ENCODE results near the gene OTUD4. TPM values are rescaled to one million over a fixed set of nuclear protein-coding genes. Genes with fewer than 3 reads are reported as not detected.

Gene OTUD4
- total and polyA plus RNA-seq, 4 donors = 5.6 to 48.7 (median 22.8) TPM

GRCh38 chr4:145130130-145130529 is 50.3 kb downstream of the OTUD4 start:
- H3K36me3 ChIP-seq (ENCODE audit: control insufficient read depth in 1 of 2, insufficient read depth in 2 of 2, low read length in 1 of 2) = peaks cover 2 to 3% of the 10 kb centered on the region in 2 donors
- H3K4me1 ChIP-seq (ENCODE audit: control insufficient read depth in 1 of 2, insufficient read depth in 2 of 2, low read length in 2 of 2) = no peaks in the 10 kb centered on the region
- DNase-seq = no peak
- ATAC-seq (ENCODE audit: low FRiP score) = no peak
- intact Hi-C loops (cut with DNase I) = no loop called here
- no peak overlapping the region for H3K4me3 ChIP-seq (ENCODE audit: low read length in 2 of 2)
- no peak overlapping the region for H3K27ac ChIP-seq (ENCODE audit: low read depth in 1 of 2, low read length in 2 of 2)
- H3K27me3 ChIP-seq (ENCODE audit: control insufficient read depth in 1 of 2, insufficient read depth in 2 of 2, low read length in 1 of 2) = no peaks in the 10 kb centered on the region
- no peaks in the 10 kb centered on the region for H3K9me3 ChIP-seq (ENCODE audit: control insufficient read depth, low read length)

DNA sequence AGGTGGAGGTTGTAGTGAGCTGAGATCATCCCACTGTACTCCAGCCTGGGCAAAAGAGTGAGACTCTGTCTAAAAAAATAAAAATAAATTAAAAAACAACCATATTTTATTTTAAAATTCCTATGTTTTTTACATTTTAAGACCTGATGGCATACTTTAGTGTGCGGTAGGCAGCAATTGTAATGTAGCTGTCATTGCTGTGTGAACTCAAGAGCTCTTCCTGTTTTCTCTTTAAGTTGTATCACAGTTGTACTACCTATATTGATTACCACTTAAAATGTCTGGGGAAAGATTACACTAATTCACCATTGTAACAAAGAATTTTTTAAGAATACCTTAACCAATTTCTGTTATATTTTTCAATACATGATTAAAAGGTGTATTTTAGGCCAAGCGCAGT is 55.0 kb downstream of the OTUD4 start:
- ATAC-seq (ENCODE audit: low FRiP score) (no peak), DNase-seq (no peak)
- Histone ChIP-seq H3K27me3 (ENCODE audit: control insufficient read depth in 1 of 2, insufficient read depth in 2 of 2, low read length in 1 of 2) (no peaks in the 10 kb centered on the region), H3K4me3 (ENCODE audit: low read length in 2 of 2) (no peak overlapping the region), H3K27ac (ENCODE audit: low read depth in 1 of 2, low read length in 2 of 2) (no peak overlapping the region), H3K4me1 (ENCODE audit: control insufficient read depth in 1 of 2, insufficient read depth in 2 of 2, low read length in 2 of 2) (no peaks in the 10 kb centered on the region), H3K9me3 (ENCODE audit: control insufficient read depth, low read length) (no peaks in the 10 kb centered on the region), H3K36me3 (ENCODE audit: control insufficient read depth in 1 of 2, insufficient read depth in 2 of 2, low read length in 1 of 2) (peaks cover 2 to 3% of the 10 kb centered on the region in 2 donors)
- intact Hi-C loops (cut with DNase I) = no loop called here
- WGBS, 2 donors = 97 to 100% methylated on average over 2 of the region's 2 CpGs

DNA sequence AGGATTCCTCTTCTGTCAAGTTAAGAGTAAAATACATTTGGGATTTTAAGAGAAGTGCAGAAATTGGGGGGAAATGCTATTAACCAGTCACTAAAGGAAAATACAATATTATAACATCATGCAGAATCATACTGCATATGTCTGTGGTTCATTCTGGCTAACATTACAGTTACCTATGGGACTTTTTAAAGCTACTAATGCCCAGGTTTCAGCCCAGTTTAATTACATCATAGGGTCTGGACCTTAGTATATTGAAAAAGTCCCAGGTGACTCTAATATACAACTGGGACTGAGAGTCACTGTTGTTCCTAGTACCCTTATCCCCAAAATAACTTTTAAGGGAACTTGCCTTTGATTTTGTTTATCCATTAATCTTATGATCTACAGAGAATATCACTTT is 72.3 kb downstream of the OTUD4 start:
- no peak for DNase-seq
- Histone ChIP-seq H3K4me3 (ENCODE audit: low read length in 2 of 2) (no peak overlapping the region), H3K36me3 (ENCODE audit: control insufficient read depth in 1 of 2, insufficient read depth in 2 of 2, low read length in 1 of 2) (peaks cover 0 to 1% of the 10 kb centered on the region in 2 donors), H3K4me1 (ENCODE audit: control insufficient read depth in 1 of 2, insufficient read depth in 2 of 2, low read length in 2 of 2) (no peaks in the 10 kb centered on the region), H3K9me3 (ENCODE audit: control insufficient read depth, low read length) (no peaks in the 10 kb centered on the region), H3K27ac (ENCODE audit: low read depth in 1 of 2, low read length in 2 of 2) (no peak overlapping the region), H3K27me3 (ENCODE audit: control insufficient read depth in 1 of 2, insufficient read depth in 2 of 2, low read length in 1 of 2) (no peaks in the 10 kb centered on the region)
- ATAC-seq (ENCODE audit: low FRiP score) = no peak
- intact Hi-C loops (cut with DNase I) = loop anchor here in 1 of 2 donors (10.0 kb wide), 1 partner anchor 47 kb away; no protein-coding TSS in a partner anchor

DNA sequence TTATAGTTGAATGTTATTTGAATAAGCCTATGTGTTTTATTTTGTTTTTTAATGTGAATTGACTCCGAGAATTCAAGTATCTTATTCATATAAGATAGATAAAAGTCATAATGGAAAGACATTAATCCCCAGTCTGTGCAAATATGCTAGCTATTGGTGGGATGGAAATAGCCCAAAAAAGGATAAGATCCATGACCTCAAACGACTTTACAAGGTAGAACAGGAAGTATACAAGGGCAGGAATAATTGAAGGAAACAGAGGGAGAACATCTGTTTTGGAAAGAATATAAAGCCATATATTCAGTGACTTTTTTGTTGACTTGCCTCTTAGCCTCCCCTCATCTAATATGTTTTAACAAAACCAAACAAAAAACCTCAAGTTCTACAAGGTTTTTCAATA is 73.3 kb downstream of the OTUD4 start:
- H3K4me3 ChIP-seq (ENCODE audit: low read length in 2 of 2) = no peak overlapping the region
- no peak overlapping the region for H3K27ac ChIP-seq (ENCODE audit: low read depth in 1 of 2, low read length in 2 of 2)
- no peak for ATAC-seq (ENCODE audit: low FRiP score)
- intact Hi-C loops (cut with DNase I) = loop anchor here in 1 of 2 donors (10.0 kb wide), 1 partner anchor 48 kb away; no protein-coding TSS in a partner anchor
- no peak for DNase-seq
- H3K4me1 ChIP-seq (ENCODE audit: control insufficient read depth in 1 of 2, insufficient read depth in 2 of 2, low read length in 2 of 2) = no peaks in the 10 kb centered on the region
- peaks cover 0 to 1% of the 10 kb centered on the region in 2 donors for H3K36me3 ChIP-seq (ENCODE audit: control insufficient read depth in 1 of 2, insufficient read depth in 2 of 2, low read length in 1 of 2)
- no peaks in the 10 kb centered on the region for H3K9me3 ChIP-seq (ENCODE audit: control insufficient read depth, low read length)
- 79% methylated on average over 2 of the region's 2 CpGs for WGBS, 2 donors
- H3K27me3 ChIP-seq (ENCODE audit: control insufficient read depth in 1 of 2, insufficient read depth in 2 of 2, low read length in 1 of 2) = no peaks in the 10 kb centered on the region

DNA sequence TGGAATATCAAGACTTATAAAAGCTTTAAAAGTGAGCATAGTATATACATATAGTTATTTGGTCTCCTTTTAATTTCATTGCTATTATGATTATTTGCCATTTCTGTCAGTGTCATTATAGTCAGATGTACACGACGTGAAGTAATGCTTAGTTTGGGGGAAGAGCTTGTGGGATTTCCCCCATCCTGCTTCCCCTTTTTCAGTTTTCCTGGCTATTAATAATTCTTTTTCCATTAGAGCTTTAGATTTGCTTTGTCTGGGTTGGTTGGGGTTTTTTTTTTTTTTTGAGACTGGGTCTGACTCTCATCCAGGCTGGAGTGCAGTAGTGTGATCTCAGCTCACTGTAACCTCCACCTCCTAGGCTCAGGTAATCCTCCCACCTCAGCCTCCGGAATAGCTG is 76.9 kb downstream of the OTUD4 start:
- Histone ChIP-seq H3K36me3 (ENCODE audit: control insufficient read depth in 1 of 2, insufficient read depth in 2 of 2, low read length in 1 of 2) (peaks cover 0 to under 1% of the 10 kb centered on the region in 2 donors), H3K27ac (ENCODE audit: low read depth in 1 of 2, low read length in 2 of 2) (no peak overlapping the region), H3K27me3 (ENCODE audit: control insufficient read depth in 1 of 2, insufficient read depth in 2 of 2, low read length in 1 of 2) (no peaks in the 10 kb centered on the region), H3K4me3 (ENCODE audit: low read length in 2 of 2) (no peak overlapping the region), H3K4me1 (ENCODE audit: control insufficient read depth in 1 of 2, insufficient read depth in 2 of 2, low read length in 2 of 2) (peaks cover 2% of the 10 kb centered on the region in 2 donors), H3K9me3 (ENCODE audit: control insufficient read depth, low read length) (no peaks in the 10 kb centered on the region)
- intact Hi-C loops (cut with DNase I) = loop anchor here in 1 of 2 donors (10.0 kb wide), 1 partner anchor 51 kb away; no protein-coding TSS in a partner anchor
- ATAC-seq (ENCODE audit: low FRiP score) (no peak), DNase-seq (no peak)
- 86 to 88% methylated on average over 3 of the region's 3 CpGs for WGBS, 2 donors

GRCh38 chr4:145102619-145103018 is 77.8 kb downstream of the OTUD4 start:
- no peak overlapping the region for H3K27ac ChIP-seq (ENCODE audit: low read depth in 1 of 2, low read length in 2 of 2)
- 78 to 82% methylated on average over 2 of the region's 2 CpGs for WGBS, 2 donors
- no peak for ATAC-seq (ENCODE audit: low FRiP score)
- H3K27me3 ChIP-seq (ENCODE audit: control insufficient read depth in 1 of 2, insufficient read depth in 2 of 2, low read length in 1 of 2) = no peaks in the 10 kb centered on the region
- H3K4me3 ChIP-seq (ENCODE audit: low read length in 2 of 2) = no peak overlapping the region
- H3K9me3 ChIP-seq (ENCODE audit: control insufficient read depth, low read length) = no peaks in the 10 kb centered on the region
- DNase-seq = no peak
- H3K36me3 ChIP-seq (ENCODE audit: control insufficient read depth in 1 of 2, insufficient read depth in 2 of 2, low read length in 1 of 2) = no peaks in the 10 kb centered on the region
- intact Hi-C loops (cut with DNase I) = loop anchor here in 1 of 2 donors (10.0 kb wide), 1 partner anchor 52 kb away; no protein-coding TSS in a partner anchor
- peaks cover 2% of the 10 kb centered on the region in 2 donors for H3K4me1 ChIP-seq (ENCODE audit: control insufficient read depth in 1 of 2, insufficient read depth in 2 of 2, low read length in 2 of 2)

GRCh38 chr4:145101091-145101490 is 79.3 kb downstream of the OTUD4 start:
- no peak overlapping the region for H3K4me3 ChIP-seq (ENCODE audit: low read length in 2 of 2)
- ATAC-seq (ENCODE audit: low FRiP score) (no peak), DNase-seq (no peak)
- H3K4me1 ChIP-seq (ENCODE audit: control insufficient read depth in 1 of 2, insufficient read depth in 2 of 2, low read length in 2 of 2) = peaks cover 2% of the 10 kb centered on the region in 2 donors
- 88 to 96% methylated on average over 1 of the region's 1 CpG for WGBS, 2 donors
- intact Hi-C loops (cut with DNase I) = loop anchor here in 1 of 2 donors (10.0 kb wide), 1 partner anchor 54 kb away; no protein-coding TSS in a partner anchor
- H3K9me3 ChIP-seq (ENCODE audit: control insufficient read depth, low read length) = no peaks in the 10 kb centered on the region
- H3K27me3 ChIP-seq (ENCODE audit: control insufficient read depth in 1 of 2, insufficient read depth in 2 of 2, low read length in 1 of 2) = no peaks in the 10 kb centered on the region
- H3K27ac ChIP-seq (ENCODE audit: low read depth in 1 of 2, low read length in 2 of 2) = no peak overlapping the region
- H3K36me3 ChIP-seq (ENCODE audit: control insufficient read depth in 1 of 2, insufficient read depth in 2 of 2, low read length in 1 of 2) = no peaks in the 10 kb centered on the region

DNA sequence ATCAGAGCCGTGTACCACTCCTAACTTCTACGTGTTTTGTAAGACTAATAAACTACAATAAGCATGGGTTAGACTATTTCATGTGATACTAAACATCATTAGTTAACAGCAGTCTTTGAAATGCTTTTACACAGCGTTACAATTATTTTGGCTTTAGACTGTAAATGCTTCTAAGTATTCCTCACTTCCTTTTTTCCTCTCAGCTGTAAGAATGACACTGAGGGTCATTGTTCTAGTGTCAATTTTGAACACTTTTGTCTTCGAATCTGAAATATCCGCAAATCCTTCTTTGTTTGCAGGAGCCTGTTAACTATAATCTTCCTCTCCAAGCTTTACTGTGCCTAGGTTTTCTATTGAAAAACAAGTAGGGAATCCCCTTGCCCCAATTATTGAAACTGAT is 80.7 kb downstream of the OTUD4 start:
- intact Hi-C loops (cut with DNase I) = loop anchor here (10.0 kb wide), 3 partner anchors 55 to 925 kb away; partner anchors contain the start of gene SMAD1 (in 1 of the 2)
- ATAC-seq (ENCODE audit: low FRiP score) (no peak), DNase-seq (no peak)
- Histone ChIP-seq H3K27ac (ENCODE audit: low read depth in 1 of 2, low read length in 2 of 2) (no peak overlapping the region), H3K4me3 (ENCODE audit: low read length in 2 of 2) (peak overlapping the region; percentile 26 to 64), H3K27me3 (ENCODE audit: control insufficient read depth in 1 of 2, insufficient read depth in 2 of 2, low read length in 1 of 2) (no peaks in the 10 kb centered on the region), H3K9me3 (ENCODE audit: control insufficient read depth, low read length) (no peaks in the 10 kb centered on the region), H3K4me1 (ENCODE audit: control insufficient read depth in 1 of 2, insufficient read depth in 2 of 2, low read length in 2 of 2) (peaks cover 2% of the 10 kb centered on the region in 2 donors), H3K36me3 (ENCODE audit: control insufficient read depth in 1 of 2, insufficient read depth in 2 of 2, low read length in 1 of 2) (no peaks in the 10 kb centered on the region)
- 26 to 34% methylated on average over 5 of the region's 5 CpGs for WGBS, 2 donors

GRCh38 chr4:145098675-145099037 is 81.7 kb downstream of the OTUD4 start:
- Histone ChIP-seq H3K27me3 (ENCODE audit: control insufficient read depth in 1 of 2, insufficient read depth in 2 of 2, low read length in 1 of 2) (no peaks in the 10 kb centered on the region), H3K9me3 (ENCODE audit: control insufficient read depth, low read length) (no peaks in the 10 kb centered on the region), H3K36me3 (ENCODE audit: control insufficient read depth in 1 of 2, insufficient read depth in 2 of 2, low read length in 1 of 2) (peaks cover 0 to 4% of the 10 kb centered on the region in 2 donors), H3K4me1 (ENCODE audit: control insufficient read depth in 1 of 2, insufficient read depth in 2 of 2, low read length in 2 of 2) (peaks cover 2% of the 10 kb centered on the region in 2 donors), H3K4me3 (ENCODE audit: low read length in 2 of 2) (peak overlapping the region; percentile 64 to 79), H3K27ac (ENCODE audit: low read depth in 1 of 2, low read length in 2 of 2) (peak overlapping the region; percentile 54 to 73)
- WGBS, 2 donors = 1% methylated on average over 9 of the region's 9 CpGs
- ATAC-seq (ENCODE audit: low FRiP score) (peak; percentile 50), DNase-seq (no peak)
- intact Hi-C loops (cut with DNase I) = loop anchor here in 1 of 2 donors (10.0 kb wide), 2 partner anchors 386 to 924 kb away; partner anchors contain the start of gene SMAD1

Data from aorta (tissue), 5 donors.